ENCODE measurements around the gene RBMY1F.
"Not testable (repeated sequence)": the region's sequence is repeated elsewhere in the genome, so short reads cannot be mapped to it uniquely, and the experiment has no call there.

Gene RBMY1F

GRCh38 chrY:22182823-22183222 is at the start of gene RBMY1F:
Gene RBMY1F (minus strand): TSS chrY:22182923. CDS start chrY:22180969, 1,954 bp downstream.
- not testable (repeated sequence) for DNase-seq (ENCODE audit: low read depth in 1 of 2, low spot score in 1 of 2)

GRCh38 chrY:22151144-22151543 is 31.6 kb downstream of the RBMY1F start:
- DNase-seq (ENCODE audit: low read depth in 1 of 2, low spot score in 1 of 2) = not testable (repeated sequence)

GRCh38 chrY:22141011-22141695 is 41.6 kb downstream of the RBMY1F start:
- DNase-seq (ENCODE audit: low read depth in 1 of 2, low spot score in 1 of 2) = not testable (repeated sequence)

GRCh38 chrY:22134719-22135118 is 48.0 kb downstream of the RBMY1F start:
- DNase-seq (ENCODE audit: low read depth in 1 of 2, low spot score in 1 of 2) = not testable (repeated sequence)

- not testable (repeated sequence) for DNase-seq (ENCODE audit: low read depth in 1 of 2, low spot score in 1 of 2)
Observed at GRCh38 chrY:22130494-22130893, 52.2 kb downstream of the RBMY1F start.

Measured in activated T-helper 1 cell treated with anti-CD3 and anti-CD28 coated beads, Interleukin-2, amount 50 U/mL, for 16 hours (primary cell).